K562 (cell line): ENCODE results near the gene DIP2B.

Experiments
- BCL6 ChIP-seq: fragments of 250-450 bp; sonication (Bioruptor Pico); IDR thresholded peaks from 2 replicates; pipeline ENCODE4 v1.4.0; 2020
- EHMT2 ChIP-seq: fragments of 450-650 bp; IDR thresholded peaks from 2 replicates; pipeline ENCODE4 v1.6.1; 2018; ENCODE audit warnings: antibody characterized with exemption
- FOXK2 ChIP-seq, 2 experiments: fragments of 450-650 bp; IDR thresholded peaks in 1 of 2; conservative IDR thresholded peaks in 1 of 2; 2 replicates each; pipeline ENCODE4 v1.6.1; 2016; ENCODE audit warnings: low read depth in 2 of 2, mild to moderate bottlenecking in 1 of 2
- POLR2A ChIP-seq: fragments of 450-650 bp; conservative IDR thresholded peaks from 2 replicates; pipeline ENCODE4 v1.6.1; 2016
- PTBP1 ChIP-seq: fragments of 200-400 bp; formaldehyde crosslinking; IDR thresholded peaks from 2 replicates; pipeline ENCODE4 v1.6.1; 2017; ENCODE audit warnings: low read depth, low read length
- TF ChIP-seq, protein P1 (sequence below): sonication (generic); formaldehyde crosslinking; IDR thresholded peaks from 2 replicates; pipeline ENCODE4 v1.8.1; 2022; ENCODE audit warnings: missing genetic modification reagents
- TF ChIP-seq, protein P2 (sequence below): fragments of 450-650 bp; IDR thresholded peaks from 2 replicates; pipeline ENCODE4 v1.6.1; 2014; ENCODE audit warnings: low read depth, mild to moderate bottlenecking, moderate library complexity, borderline replicate concordance

DNA sequence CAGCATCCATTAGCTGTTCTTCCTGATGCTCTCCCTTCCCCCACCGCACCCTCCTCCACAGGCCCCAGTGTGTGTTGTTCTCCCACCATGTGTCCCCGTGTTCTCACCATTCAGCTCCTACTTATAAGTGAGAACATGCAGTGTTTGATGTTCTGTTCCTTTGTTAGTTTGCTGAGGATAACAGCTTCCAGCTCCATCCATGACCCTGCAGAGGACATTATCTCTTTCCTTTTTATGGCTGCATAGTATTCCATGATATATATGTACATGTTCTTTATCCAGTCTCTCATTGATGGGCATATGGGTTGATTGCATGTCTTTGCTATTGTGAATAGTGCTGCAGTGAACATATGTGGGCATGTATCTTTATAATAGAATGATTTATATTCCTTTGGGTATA is 268.1 kb downstream of the DIP2B start:
- TF ChIP-seq, protein P1, sequence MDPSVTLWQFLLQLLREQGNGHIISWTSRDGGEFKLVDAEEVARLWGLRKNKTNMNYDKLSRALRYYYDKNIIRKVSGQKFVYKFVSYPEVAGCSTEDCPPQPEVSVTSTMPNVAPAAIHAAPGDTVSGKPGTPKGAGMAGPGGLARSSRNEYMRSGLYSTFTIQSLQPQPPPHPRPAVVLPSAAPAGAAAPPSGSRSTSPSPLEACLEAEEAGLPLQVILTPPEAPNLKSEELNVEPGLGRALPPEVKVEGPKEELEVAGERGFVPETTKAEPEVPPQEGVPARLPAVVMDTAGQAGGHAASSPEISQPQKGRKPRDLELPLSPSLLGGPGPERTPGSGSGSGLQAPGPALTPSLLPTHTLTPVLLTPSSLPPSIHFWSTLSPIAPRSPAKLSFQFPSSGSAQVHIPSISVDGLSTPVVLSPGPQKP (CRISPR knock-in tag), result no peak
- no peak for TF ChIP-seq EHMT2
- TF ChIP-seq BCL6 (CRISPR knock-in tag), result no peak
- TF ChIP-seq PTBP1, result no peak
- TF ChIP-seq, protein P2, sequence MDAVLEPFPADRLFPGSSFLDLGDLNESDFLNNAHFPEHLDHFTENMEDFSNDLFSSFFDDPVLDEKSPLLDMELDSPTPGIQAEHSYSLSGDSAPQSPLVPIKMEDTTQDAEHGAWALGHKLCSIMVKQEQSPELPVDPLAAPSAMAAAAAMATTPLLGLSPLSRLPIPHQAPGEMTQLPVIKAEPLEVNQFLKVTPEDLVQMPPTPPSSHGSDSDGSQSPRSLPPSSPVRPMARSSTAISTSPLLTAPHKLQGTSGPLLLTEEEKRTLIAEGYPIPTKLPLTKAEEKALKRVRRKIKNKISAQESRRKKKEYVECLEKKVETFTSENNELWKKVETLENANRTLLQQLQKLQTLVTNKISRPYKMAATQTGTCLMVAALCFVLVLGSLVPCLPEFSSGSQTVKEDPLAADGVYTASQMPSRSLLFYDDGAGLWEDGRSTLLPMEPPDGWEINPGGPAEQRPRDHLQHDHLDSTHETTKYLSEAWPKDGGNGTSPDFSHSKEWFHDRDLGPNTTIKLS, result no peak
- TF ChIP-seq POLR2A, result peak; percentile 49
- no peak for TF ChIP-seq FOXK2 (conservative IDR thresholded peaks at IDR 0.05 in 1 of 2, IDR thresholded peaks at IDR 0.05 in 1 of 2; ENCODE audit: low read depth in 2 of 2)
